RWPE2 (cell line): ENCODE results near the gene HORMAD2.

ENCODE experiments used
- ATAC-seq: fragments of 200-7000 bp; cut with Tn5 transposase; 3 replicates; pipeline ENCODE4 v1.9.1; 2021; ENCODE audit warnings: low read depth
- DNase-seq: peaks from one replicate; pipeline ENCODE4 v3.0.0-alpha.2; 2020; ENCODE audit warnings: low spot score
- H3K27ac ChIP-seq: fragments of 450-650 bp; 2 replicates; pipeline ENCODE4 v1.5.1; 2017; ENCODE audit warnings: mild to moderate bottlenecking; ENCODE audit not compliant: poor library complexity, severe bottlenecking
- H3K27me3 ChIP-seq: fragments of 250-450 bp; sonication (Bioruptor Pico); 2 replicates; pipeline ENCODE4 v1.5.1; 2021; ENCODE audit warnings: mild to moderate bottlenecking, moderate library complexity; ENCODE audit not compliant: insufficient read depth, poor library complexity, severe bottlenecking
- H3K36me3 ChIP-seq: fragments of 250-450 bp; sonication (Bioruptor Pico); 2 replicates; pipeline ENCODE4 v1.5.1; 2020; ENCODE audit warnings: low read depth, mild to moderate bottlenecking, moderate library complexity
- H3K4me1 ChIP-seq: fragments of 250-450 bp; sonication (Bioruptor Pico); 2 replicates; pipeline ENCODE4 v1.5.1; 2021; ENCODE audit warnings: mild to moderate bottlenecking, moderate library complexity; ENCODE audit not compliant: insufficient read depth, poor library complexity, severe bottlenecking
- H3K4me3 ChIP-seq: fragments of 250-450 bp; sonication (Bioruptor Pico); 2 replicates; pipeline ENCODE4 v1.5.1; 2021; ENCODE audit warnings: mild to moderate bottlenecking, moderate library complexity; ENCODE audit not compliant: severe bottlenecking
- H3K9me3 ChIP-seq: fragments of 250-450 bp; sonication (Bioruptor Pico); 2 replicates; pipeline ENCODE4 v1.5.1; 2021; ENCODE audit warnings: mild to moderate bottlenecking, moderate library complexity; ENCODE audit not compliant: severe bottlenecking
- TF ChIP-seq, protein P1 (sequence below): fragments of 450-650 bp; IDR thresholded peaks from one replicate; pipeline ENCODE4 v1.5.1; 2017; ENCODE audit warnings: mild to moderate bottlenecking, moderate library complexity; ENCODE audit not compliant: poor library complexity, severe bottlenecking

HORMAD2 gene

DNA sequence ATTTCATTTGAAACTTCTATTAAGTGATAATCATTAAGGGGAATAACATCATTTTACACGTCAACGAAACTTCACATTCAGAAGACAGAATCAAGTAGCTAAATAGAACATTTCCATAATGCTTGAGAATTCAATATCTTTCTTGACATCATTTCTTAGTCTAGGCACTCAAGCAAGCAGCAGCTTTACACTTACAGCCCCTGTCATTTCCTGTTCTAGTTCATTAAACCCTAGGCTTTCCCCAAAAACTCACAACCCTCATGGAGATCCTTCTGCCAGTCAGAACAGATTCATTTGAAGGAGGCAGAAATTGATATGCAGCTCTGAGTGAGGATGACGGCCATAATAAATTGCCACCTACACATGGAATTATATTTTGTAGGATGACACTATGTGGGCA lies 5.3 kb upstream of the HORMAD2 start:
- no peak overlapping the region for H3K4me3 ChIP-seq
- ATAC-seq = no peak
- H3K27ac ChIP-seq = no peak overlapping the region
- TF ChIP-seq, protein P1, sequence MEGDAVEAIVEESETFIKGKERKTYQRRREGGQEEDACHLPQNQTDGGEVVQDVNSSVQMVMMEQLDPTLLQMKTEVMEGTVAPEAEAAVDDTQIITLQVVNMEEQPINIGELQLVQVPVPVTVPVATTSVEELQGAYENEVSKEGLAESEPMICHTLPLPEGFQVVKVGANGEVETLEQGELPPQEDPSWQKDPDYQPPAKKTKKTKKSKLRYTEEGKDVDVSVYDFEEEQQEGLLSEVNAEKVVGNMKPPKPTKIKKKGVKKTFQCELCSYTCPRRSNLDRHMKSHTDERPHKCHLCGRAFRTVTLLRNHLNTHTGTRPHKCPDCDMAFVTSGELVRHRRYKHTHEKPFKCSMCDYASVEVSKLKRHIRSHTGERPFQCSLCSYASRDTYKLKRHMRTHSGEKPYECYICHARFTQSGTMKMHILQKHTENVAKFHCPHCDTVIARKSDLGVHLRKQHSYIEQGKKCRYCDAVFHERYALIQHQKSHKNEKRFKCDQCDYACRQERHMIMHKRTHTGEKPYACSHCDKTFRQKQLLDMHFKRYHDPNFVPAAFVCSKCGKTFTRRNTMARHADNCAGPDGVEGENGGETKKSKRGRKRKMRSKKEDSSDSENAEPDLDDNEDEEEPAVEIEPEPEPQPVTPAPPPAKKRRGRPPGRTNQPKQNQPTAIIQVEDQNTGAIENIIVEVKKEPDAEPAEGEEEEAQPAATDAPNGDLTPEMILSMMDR = no peak
- H3K4me1 ChIP-seq = no peaks in the 10 kb centered on the region
- H3K27me3 ChIP-seq = peaks cover 18% of the 10 kb centered on the region
- no peaks in the 10 kb centered on the region for H3K36me3 ChIP-seq
- no peak for DNase-seq
- no peaks in the 10 kb centered on the region for H3K9me3 ChIP-seq

DNA sequence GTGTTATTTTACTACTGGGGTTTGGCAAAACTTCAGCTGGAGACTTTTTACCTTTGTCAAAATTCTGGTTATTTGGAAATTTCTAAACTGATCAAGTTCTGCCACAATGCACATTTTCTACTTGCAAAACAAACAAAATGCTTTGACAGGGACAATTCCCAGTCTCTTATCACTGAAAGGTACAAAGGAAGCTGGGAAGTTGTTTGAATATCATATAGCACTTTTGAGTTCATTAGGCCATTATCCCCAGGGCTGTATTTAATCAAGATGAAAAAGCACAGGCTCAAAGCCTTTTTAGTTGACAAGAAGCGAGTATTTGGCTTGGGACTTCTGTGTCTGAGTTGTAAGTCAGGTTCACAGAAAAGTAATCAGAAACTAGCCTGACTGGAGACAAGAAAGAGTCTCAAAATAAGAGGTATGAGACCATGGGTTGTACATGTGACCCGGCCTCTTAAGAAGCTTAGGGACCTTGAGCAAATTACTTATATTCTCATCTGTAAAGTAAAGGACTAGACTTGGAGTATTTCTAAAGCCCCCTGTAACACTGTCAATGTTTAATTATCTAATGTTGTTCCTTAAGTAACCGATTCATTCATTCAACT lies 2.9 kb upstream of the HORMAD2 start:
- ATAC-seq = no peak
- DNase-seq = no peak
- no peaks in the 10 kb centered on the region for H3K36me3 ChIP-seq
- H3K27ac ChIP-seq = no peak overlapping the region
- no peaks in the 10 kb centered on the region for H3K4me1 ChIP-seq
- H3K9me3 ChIP-seq = no peaks in the 10 kb centered on the region
- H3K4me3 ChIP-seq = no peak overlapping the region
- peaks cover 18% of the 10 kb centered on the region for H3K27me3 ChIP-seq
- TF ChIP-seq, protein P1 = no peak

- TF ChIP-seq, protein P1 = no peak
- ATAC-seq (no peak), DNase-seq (no peak)
- H3K27me3 ChIP-seq = peaks cover 15% of the 10 kb centered on the region
- no peaks in the 10 kb centered on the region for H3K9me3 ChIP-seq
- no peak overlapping the region for H3K4me3 ChIP-seq
- no peaks in the 10 kb centered on the region for H3K36me3 ChIP-seq
- no peak overlapping the region for H3K27ac ChIP-seq
- no peaks in the 10 kb centered on the region for H3K4me1 ChIP-seq
Measured at GRCh38 chr22:30078320-30079311, 1.6 kb upstream of the HORMAD2 start.

GRCh38 chr22:30080805-30081204 lies 541 bp downstream of the HORMAD2 start:
- Histone ChIP-seq H3K4me1 (no peaks in the 10 kb centered on the region), H3K27me3 (peaks cover 2% of the 10 kb centered on the region), H3K9me3 (no peaks in the 10 kb centered on the region), H3K27ac (no peak overlapping the region), H3K36me3 (no peaks in the 10 kb centered on the region), H3K4me3 (no peak overlapping the region)
- no peak for ATAC-seq
- no peak for DNase-seq
- TF ChIP-seq, protein P1 = no peak
